Rectal smooth muscle tissue (tissue), 1 donor: ENCODE results near the gene P2RX2.

Experiments used
- H3K27ac ChIP-seq: one replicate; pipeline ENCODE4 v1.7.0; 2013; ENCODE audit warnings: low read depth, low read length, inconsistent platforms
- H3K27me3 ChIP-seq: one replicate; pipeline ENCODE4 v1.7.0; 2013; ENCODE audit warnings: low read length; ENCODE audit not compliant: control insufficient read depth, insufficient read depth
- H3K36me3 ChIP-seq: one replicate; pipeline ENCODE4 v1.7.0; 2013; ENCODE audit warnings: low read length; ENCODE audit not compliant: control insufficient read depth, insufficient read depth
- H3K4me1 ChIP-seq: one replicate; pipeline ENCODE4 v1.7.0; 2013; ENCODE audit warnings: low read length; ENCODE audit not compliant: control insufficient read depth, insufficient read depth
- H3K4me3 ChIP-seq: one replicate; pipeline ENCODE4 v1.7.0; 2013; ENCODE audit warnings: low read length
- H3K9ac ChIP-seq: one replicate; pipeline ENCODE4 v1.7.0; 2013; ENCODE audit warnings: low read length

P2RX2 gene

GRCh38 chr12:132586929-132587328, 31.6 kb upstream of the P2RX2 start:
- Histone ChIP-seq H3K27ac (no peak overlapping the region), H3K9ac (no peak overlapping the region), H3K4me1 (no peaks in the 10 kb centered on the region), H3K36me3 (no peaks in the 10 kb centered on the region), H3K4me3 (no peak overlapping the region), H3K27me3 (no peaks in the 10 kb centered on the region)

DNA sequence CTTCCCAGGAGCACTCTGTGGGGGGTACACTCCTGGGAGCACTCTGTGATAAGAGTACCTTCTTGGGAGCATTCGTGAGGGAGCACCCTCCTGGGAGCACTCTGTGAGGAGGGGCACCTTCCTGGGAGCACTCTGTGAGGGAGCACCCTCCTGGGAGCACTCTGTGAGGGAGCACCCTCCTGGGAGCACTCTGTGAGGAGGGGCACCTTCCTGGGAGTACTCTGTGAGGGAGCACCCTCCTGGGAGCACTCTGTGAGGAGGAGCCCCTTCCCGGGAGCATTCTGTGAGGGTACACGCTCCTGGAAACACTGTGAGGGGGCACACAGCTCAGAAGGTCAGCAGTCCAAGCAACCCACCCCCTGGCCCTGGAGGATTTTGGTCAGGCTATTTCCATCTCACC, 30.8 kb upstream of the P2RX2 start:
- Histone ChIP-seq H3K36me3 (no peaks in the 10 kb centered on the region), H3K27ac (no peak overlapping the region), H3K4me1 (no peaks in the 10 kb centered on the region), H3K4me3 (no peak overlapping the region), H3K27me3 (no peaks in the 10 kb centered on the region), H3K9ac (no peak overlapping the region)

DNA sequence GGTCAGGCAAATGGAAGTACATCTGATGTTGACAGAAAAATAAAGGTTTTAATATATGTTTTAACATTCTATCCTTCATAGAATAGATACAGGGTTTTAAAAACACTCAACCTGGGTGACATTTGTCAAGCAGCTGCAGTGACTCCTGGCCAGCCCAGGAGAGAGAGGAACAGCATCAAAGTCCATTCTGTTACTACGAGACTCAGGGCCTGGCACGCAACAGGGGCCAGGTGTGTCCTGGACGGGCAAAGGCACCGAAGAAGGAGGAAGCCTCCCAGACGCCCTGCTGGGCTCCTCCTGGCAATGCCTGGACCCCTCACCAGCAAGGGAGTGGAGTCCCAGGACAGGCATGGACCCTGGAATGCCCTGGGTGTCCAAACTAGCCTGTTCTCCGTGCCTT, 30.3 kb upstream of the P2RX2 start:
- H3K36me3 ChIP-seq = no peaks in the 10 kb centered on the region
- H3K27ac ChIP-seq = no peak overlapping the region
- H3K27me3 ChIP-seq = no peaks in the 10 kb centered on the region
- H3K9ac ChIP-seq = no peak overlapping the region
- H3K4me3 ChIP-seq = no peak overlapping the region
- H3K4me1 ChIP-seq = no peaks in the 10 kb centered on the region

DNA sequence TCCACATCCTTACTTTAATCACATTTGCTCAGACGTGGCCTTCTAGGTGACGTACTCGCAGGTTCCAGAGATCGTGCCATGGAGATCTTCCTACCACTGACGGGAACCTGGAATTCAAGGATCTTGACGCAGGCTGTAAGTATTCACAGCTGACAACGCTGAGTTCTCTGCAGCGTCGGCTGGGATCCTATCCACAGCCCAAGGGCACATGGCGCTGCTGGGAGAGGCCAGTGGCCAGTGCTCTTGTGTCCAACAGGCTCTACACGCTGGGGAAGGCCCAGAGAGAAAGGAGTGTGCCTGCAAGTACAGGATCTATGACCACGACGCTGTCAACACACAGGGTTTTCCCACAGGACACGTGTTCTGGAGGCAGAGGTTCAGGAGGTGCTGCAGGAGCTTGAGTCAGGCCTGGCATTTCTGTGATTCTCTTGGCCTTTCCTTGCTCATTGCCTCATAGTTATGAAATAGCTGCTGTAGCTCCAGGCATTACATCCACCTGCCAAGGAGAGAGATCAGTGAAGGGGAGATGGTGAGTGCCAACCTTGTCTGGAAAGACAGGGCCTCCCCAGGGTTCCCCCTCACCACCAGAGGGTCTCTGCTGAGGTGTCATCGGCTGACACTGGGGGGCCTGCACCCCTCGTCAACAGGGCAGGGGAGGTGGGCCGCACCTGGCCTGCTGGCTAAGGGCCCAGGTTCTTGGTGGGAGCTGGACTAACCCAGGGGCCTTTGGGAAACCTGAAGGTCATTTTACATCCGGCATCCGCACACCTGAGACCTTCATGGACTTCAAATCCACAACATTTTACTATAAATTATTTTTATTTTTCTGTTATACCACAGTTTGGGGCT, 29.5 kb upstream of the P2RX2 start:
- Histone ChIP-seq H3K4me1 (no peaks in the 10 kb centered on the region), H3K4me3 (no peak overlapping the region), H3K27me3 (no peaks in the 10 kb centered on the region), H3K27ac (no peak overlapping the region), H3K36me3 (no peaks in the 10 kb centered on the region), H3K9ac (no peak overlapping the region)

DNA sequence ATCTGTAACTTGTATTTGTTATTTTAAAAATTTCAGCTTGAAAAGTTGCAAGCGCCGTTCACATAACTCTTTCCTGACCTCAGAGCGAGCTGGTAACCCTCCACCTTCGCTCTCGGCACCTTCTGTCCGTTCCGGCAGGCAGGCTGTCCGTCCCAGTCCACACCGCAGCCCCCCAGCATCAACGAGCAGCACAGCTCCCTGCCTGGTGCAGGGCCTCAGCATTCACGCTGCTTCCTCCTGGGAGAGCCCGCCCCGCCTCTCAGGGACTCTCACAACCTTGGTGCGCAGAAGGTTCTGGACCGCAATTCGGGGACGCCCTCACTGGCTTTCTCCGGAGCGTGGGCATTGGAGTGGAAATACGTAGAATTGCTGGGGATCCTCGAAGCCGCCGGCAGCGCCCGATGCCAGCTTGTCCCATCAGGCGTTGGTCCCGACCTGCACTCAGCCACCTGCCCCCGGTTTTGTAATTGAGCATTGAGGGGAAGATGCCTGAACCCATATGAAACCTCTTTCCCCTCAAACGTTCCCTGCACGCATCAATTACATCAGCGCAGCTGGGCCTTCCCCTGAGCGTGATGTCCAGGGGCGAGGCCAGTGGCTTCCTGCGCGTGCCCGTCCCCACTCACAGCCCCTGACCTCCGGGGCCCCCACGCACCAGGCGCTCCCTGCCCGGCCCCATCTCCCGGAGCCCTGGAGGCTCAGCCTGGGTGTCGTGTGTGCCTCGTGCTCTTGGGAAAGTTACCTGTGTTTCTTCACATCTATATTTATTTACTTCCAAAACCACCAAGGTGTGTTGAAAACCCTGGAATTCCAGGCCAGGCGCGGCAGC, 27.3 kb upstream of the P2RX2 start:
- no peak overlapping the region for H3K27ac ChIP-seq
- H3K36me3 ChIP-seq = no peaks in the 10 kb centered on the region
- H3K4me1 ChIP-seq = no peaks in the 10 kb centered on the region
- H3K9ac ChIP-seq = no peak overlapping the region
- H3K27me3 ChIP-seq = no peaks in the 10 kb centered on the region
- H3K4me3 ChIP-seq = no peak overlapping the region

DNA sequence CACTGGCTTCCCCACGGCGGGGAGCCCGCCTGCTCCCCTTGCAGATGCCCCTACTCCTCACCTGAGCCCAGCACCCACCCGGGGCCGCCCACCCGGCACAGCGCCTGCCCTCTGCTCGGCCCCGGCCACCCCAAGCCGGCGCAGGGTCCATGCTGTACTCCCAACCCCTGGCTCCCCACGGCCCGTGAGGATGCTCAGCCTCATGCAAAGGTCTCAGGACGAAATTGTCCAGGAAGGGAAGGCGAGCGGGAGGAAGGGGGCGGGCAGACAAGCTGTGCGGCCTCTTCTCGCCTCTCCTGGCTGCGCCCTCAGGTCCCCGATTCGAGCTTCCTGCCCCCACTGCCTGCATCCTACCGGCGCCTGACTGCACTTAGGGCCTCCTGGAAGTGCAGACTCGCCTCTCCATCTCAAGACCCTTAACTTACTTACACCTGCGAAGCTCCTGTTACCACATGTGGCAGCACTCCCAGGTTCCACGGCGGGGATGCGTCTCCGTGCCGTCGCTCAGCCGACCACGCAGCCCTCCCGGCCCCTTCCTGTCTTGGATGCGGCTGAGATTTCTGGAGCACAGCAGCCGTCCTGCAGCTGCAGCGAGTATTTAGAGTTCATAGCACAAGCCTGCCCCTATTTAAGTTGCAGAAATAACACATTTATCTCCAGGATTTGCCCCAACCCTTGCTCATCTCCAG, 26.1 kb upstream of the P2RX2 start:
- H3K36me3 ChIP-seq = no peaks in the 10 kb centered on the region
- H3K4me1 ChIP-seq = no peaks in the 10 kb centered on the region
- H3K27me3 ChIP-seq = no peaks in the 10 kb centered on the region
- H3K27ac ChIP-seq = no peak overlapping the region
- H3K9ac ChIP-seq = no peak overlapping the region
- H3K4me3 ChIP-seq = no peak overlapping the region

GRCh38 chr12:132593071-132593470, 25.5 kb upstream of the P2RX2 start:
- no peaks in the 10 kb centered on the region for H3K27me3 ChIP-seq
- no peak overlapping the region for H3K27ac ChIP-seq
- no peak overlapping the region for H3K9ac ChIP-seq
- no peaks in the 10 kb centered on the region for H3K4me1 ChIP-seq
- H3K36me3 ChIP-seq = no peaks in the 10 kb centered on the region
- no peak overlapping the region for H3K4me3 ChIP-seq

GRCh38 chr12:132593521-132593920, 25.1 kb upstream of the P2RX2 start:
- H3K27me3 ChIP-seq = no peaks in the 10 kb centered on the region
- no peak overlapping the region for H3K9ac ChIP-seq
- H3K4me3 ChIP-seq = peak overlapping the region; percentile 23
- no peaks in the 10 kb centered on the region for H3K36me3 ChIP-seq
- H3K4me1 ChIP-seq = no peaks in the 10 kb centered on the region
- H3K27ac ChIP-seq = no peak overlapping the region

GRCh38 chr12:132593938-132594358, 24.6 kb upstream of the P2RX2 start:
- H3K4me3 ChIP-seq = peak overlapping the region; percentile 23

GRCh38 chr12:132595183-132595582, 23.4 kb upstream of the P2RX2 start:
- no peaks in the 10 kb centered on the region for H3K36me3 ChIP-seq
- H3K27ac ChIP-seq = no peak overlapping the region
- H3K27me3 ChIP-seq = no peaks in the 10 kb centered on the region
- no peaks in the 10 kb centered on the region for H3K4me1 ChIP-seq
- H3K9ac ChIP-seq = no peak overlapping the region
- H3K4me3 ChIP-seq = no peak overlapping the region

More at GRCh38 chr12:132593938-132594358, 24.6 kb upstream of the P2RX2 start:
- Histone ChIP-seq H3K4me1 (no peaks in the 10 kb centered on the region), H3K27ac (no peak overlapping the region), H3K36me3 (no peaks in the 10 kb centered on the region), H3K9ac (no peak overlapping the region), H3K27me3 (no peaks in the 10 kb centered on the region)

DNA sequence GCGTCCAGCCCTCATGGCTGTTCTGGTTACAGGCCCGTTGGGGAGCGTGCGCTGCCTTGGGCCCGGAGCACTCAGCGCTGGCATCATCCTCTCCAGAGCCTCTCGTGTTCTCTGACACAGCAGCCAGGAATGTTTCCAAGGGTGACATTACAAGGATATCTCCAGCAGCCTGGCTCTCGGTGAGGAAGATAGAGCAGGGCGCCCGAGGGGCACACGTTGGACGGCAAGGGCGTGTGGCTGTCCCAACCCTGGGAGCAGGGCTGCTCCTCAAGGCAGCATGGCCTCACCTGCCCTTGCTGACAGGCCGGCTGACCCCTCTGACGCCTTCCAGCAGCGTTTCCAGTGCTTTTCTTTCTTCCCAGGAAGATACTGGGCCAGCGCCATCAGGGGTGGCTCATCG, 22.6 kb upstream of the P2RX2 start:
- H3K36me3 ChIP-seq = no peaks in the 10 kb centered on the region
- H3K4me3 ChIP-seq = no peak overlapping the region
- H3K27ac ChIP-seq = no peak overlapping the region
- H3K4me1 ChIP-seq = peaks cover 2% of the 10 kb centered on the region
- H3K9ac ChIP-seq = no peak overlapping the region
- H3K27me3 ChIP-seq = no peaks in the 10 kb centered on the region
